GM19324 (cell line): ENCODE data around the gene RAPH1.

ENCODE experiments used
- ATAC-seq: cut with Tn5 transposase; IDR thresholded peaks from one replicate; pipeline ENCODE4 v1.9.1; 2021; ENCODE audit warnings: mild to moderate bottlenecking, moderate library complexity; ENCODE audit not compliant: unreplicated experiment, low FRiP score

RAPH1 gene

DNA sequence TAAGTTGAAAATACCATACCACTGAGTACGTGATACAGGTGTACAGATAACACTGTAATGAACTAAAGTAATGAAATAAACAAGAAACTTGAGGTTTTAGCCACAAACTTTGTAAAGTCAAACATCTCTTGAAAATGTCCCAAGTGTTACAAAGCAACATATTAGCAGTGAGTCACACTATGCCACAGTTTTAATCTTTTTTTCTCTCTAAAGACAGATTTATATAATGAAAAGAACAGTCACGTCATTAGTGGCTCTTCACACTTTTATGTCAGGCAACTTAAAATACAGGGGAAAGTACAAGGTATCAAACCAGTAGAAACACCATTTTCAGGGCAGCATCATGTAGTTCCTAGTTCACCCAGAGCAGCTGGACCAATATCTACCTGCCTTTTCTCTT, 42.1 kb downstream of the RAPH1 start:
- no peak for ATAC-seq

DNA sequence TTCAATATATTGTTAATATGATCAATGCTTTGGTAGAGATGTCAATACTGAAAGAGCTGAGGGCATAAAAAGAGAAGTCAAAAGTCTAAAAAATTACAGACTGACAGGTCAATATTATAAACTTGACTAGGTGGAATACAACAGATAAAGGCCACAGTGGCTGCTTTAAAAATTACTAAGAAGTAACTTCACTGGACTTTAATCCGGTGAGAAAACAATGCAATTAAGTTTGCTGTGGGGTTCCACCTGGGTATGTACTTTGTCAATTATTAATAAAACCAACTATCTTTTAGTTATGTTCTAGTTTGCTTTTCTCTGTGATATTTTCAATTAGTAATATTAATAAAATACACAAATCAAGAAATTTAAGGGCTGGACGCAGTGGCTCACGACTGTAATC, 44.7 kb downstream of the RAPH1 start:
- no peak for ATAC-seq

DNA sequence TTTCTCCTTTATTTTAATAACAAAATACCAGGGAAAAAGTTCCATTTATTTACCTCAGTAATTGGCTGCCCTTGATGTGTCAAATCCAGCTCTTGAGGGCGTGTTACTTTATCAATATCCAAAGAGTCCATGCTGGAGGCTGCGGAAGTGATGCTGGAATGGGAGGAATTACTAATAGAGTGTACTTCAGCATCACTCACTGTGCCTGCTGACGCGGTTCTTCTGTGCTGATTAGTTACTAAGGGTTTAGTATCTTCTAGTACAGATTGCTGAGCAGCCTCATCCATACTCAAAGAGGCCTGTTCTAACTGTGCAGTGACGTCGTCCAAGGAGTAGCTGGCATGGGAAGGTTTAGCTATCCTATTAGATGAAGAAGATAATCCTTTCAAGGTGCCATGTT, 45.6 kb downstream of the RAPH1 start:
- no peak for ATAC-seq

DNA sequence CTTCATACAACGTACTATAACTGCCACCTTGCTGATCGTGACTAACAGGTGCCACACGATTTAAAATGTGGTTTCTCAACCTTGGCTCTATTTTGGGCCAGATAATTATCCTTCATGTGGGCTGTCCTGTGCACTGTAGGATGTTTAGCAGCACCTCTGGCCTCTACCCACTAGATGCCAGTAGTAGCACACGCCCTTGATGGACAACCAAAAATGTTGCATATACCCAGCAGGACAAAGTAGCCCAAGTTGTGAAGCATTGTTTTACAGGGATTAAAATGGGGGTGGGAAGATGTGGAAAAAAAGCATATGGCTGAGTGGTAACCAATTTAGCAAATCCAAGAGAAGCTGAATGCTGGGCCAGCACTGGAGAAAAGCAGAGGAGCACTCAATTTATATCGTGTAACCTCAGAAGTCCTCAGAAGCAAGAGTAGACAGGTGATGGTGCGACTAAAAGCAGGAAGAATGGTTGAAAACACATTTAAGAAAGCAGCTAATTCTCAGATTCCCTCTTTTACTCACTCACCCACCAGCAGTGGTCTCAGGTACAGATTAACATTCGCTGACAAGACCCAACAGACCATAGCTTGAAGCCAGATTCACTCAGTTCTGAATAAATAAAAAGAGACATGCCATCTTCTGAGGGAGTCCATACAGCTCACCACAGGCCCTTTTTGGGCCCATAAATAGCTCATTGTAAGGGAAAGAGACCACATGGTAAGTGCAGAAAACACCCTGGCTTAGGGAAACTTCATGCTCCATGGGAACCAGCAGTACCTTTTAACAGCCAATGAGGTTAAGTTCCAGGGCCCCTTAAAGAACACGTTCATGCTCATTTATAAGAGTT, 50.6 kb downstream of the RAPH1 start:
- peak; percentile 67 for ATAC-seq

DNA sequence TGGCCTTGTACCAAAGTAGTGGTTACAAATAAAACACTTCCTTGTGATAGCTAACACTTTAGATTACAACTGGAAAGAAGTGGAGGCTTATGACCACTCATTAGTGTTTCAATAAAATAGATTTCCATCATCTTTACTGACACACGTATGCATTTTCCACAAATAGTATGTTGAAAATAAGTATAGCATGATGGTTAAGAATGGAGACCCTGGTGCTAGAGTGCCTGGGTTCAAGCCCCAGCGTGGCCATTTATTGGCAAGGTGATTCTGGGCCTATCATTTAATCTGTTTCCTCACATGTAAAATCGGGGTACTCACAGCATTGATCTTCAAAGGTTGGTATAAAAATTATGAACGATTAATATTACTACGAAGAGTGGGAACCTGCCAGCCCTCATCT, 54.5 kb downstream of the RAPH1 start:
- ATAC-seq = no peak

DNA sequence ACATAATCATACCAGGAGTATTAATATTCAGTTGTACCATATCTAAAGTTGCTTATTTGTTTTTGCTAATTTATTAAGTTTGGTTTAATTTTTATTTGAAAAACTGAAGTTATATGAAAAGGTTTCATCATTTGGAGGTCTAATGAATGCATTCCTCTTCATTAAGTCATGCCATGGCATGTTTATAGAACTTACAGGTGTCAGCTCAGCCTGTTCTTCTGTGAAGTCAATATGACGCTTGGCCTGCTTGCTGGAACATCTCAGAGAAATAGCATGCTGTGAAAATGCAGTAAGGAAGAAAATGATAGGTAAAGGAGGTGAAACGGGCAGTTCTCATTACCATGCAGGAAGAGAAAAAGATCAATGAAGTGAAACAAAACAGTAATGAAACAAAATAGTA, 58.2 kb downstream of the RAPH1 start:
- no peak for ATAC-seq

DNA sequence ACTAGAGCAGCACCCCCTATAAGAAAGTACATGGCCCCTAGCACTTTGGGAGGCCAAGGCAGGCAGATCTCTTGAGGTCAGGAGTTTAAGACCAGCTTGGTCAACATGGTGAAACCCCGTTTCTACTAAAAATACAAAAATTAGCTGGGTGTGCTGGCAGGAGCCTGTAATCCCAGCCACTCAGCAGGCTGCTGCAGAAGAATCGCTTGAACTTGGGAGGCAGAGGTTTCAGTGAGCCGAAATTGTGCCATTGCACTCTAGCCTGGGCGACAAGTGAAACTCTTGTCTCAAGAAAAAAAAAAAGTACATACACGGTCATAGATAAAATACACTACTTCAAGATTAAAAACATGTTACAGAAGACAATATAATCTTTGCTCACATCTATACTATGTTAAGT, 63.8 kb downstream of the RAPH1 start:
- ATAC-seq = no peak

DNA sequence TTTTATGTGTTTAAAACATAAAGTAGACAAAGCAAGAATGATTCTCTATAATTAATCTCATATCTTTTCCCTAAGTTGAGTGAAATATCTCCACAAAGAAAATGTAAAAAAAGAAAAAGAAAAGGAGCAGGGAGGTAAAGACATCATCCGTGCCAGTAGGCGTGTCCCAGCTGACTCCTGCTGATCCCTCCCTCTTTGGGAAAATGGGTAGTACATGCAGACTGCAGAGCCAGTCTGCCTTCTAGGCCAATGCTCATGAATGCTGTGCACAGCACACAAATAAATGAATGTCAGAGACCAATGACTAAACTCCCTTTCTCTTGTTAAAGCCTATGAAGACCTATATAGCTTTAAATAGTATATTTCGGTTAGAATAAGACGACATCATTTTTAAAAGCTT, 64.7 kb downstream of the RAPH1 start:
- no peak for ATAC-seq

DNA sequence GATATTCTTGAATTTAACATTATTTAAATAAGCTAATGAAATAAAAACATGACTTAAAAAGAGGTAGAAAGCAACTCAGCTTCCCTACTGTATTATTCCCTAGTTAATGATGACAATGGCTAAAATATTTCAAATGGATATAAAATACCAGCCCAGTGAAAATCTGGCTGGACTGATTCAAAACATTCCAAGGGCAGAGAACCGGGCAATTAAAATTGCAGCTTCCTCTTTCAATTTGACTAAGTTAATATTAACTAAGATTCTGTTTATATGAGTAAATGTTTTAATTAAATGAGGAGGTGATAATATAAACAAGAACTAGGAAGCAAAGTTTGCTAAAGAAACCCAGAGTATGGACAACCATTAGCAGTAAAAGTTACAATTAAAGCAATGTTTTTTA, 65.6 kb downstream of the RAPH1 start:
- no peak for ATAC-seq

DNA sequence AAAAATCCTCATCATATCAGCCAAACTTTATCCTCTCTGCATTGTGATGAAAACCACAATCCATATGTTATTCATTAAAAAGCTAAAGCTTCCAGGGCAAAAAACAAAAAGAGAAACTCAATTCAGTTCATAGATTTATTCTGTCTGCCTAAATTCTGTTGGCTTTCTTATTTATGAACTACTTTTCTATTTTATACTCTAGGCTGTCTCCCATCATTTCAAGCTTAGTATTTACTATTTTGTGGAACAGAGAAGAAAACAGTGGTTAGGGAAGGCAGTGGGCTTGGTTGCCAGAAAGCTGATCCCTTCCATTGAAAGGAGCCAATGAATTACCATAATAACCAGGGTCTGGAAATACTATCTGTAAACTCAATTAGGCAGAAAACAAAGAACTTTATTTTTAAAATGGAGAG, 71.8 kb downstream of the RAPH1 start:
- no peak for ATAC-seq

DNA sequence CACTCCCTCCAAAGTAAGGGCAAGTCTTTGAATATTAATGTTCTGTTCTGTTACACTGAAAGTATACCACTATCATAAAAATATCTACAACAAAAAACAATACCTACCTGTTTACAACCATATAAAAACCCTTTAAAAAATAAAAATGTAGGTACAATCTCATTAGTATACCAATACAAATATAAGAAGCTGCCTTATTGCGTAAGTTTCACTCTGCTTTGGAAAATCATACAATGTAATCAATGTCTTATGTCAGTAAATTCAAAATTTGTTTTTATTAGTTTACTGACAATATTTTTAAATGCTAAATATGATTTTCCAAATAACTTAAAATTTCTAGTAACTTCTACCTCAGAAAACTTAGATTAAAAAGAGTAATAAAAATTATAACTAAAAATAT, 72.8 kb downstream of the RAPH1 start:
- ATAC-seq = no peak

DNA sequence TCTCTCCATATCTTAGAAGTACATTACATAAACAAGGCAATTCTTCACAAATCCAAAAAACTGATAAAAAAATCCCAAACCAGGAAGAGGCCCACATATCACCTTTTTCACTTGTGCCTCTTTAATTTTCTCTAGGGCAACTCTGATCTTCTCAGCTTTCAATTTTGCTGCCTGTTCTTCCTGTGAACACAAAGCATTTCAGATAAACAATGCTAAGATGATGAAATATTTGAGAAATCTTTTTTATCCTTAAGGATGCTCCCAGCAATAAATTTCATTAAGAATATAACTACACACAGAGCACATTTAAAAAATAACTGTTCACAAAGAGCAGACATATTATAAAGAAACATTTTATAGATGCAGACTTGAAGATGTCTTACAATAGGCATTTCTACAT, 73.4 kb downstream of the RAPH1 start:
- ATAC-seq = no peak

DNA sequence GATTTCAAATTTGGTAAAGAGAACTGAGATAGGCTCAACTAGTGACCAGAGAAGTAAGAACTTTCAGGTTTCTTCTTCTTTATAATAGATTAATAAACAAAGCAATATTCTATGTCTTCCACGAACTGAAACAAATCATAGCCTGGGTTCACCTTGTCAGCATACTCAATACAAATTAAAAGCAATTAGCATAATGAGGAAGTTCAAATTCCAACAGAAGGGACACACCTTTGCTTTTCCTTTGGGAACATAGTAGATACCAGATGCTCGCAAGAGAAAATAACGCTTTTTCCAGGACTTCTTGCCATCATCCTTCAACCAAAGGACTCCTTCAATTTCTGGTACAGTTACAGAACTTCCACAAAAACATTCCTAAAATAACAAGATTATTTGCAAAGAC, 79.9 kb downstream of the RAPH1 start:
- no peak for ATAC-seq

DNA sequence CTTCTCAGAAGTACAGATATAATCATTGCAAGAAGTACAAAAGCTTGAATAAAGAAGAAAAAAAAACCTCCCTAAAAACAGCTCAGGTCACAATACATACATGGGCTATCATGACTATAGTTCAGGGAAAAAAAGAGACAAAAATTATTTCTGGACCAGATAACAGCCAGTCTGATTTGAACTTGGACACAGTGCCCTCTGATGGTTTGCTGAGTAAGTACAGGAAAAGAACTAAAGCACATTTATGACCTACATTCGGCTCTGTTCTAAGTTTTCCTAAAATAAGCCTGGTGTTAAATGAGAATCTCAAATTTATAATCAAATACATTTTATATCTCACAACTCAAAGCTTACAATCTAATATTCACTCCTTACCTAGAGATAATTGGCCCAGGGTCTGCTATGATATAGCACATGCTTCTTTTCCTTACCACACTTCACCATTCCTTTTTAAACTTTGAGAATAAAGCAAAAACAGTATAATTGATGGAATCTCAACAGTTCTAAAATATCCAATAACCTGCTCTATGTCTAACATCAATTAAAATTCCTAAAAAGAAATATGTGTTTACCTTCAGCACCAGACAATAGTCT, 81.1 kb downstream of the RAPH1 start:
- ATAC-seq = no peak

DNA sequence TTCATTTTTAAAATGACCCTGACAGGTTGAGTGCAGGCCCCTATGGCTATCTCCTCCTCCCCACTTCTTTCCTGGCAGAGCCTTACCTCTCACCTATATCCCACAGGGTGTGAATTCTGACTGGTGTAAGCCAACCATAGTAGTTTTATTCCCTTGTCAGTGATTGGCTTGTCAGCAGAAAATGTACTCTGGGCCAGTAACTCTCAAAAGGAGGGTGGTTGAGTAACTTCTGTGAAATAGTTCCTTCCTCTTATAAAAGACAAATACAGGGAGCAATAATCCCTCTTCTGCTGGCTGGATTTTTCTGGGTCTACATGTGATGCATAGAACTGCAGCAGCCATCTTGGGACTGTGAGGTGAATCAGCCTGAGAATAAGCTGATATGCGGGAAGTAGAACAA, 83.4 kb downstream of the RAPH1 start:
- ATAC-seq = no peak

DNA sequence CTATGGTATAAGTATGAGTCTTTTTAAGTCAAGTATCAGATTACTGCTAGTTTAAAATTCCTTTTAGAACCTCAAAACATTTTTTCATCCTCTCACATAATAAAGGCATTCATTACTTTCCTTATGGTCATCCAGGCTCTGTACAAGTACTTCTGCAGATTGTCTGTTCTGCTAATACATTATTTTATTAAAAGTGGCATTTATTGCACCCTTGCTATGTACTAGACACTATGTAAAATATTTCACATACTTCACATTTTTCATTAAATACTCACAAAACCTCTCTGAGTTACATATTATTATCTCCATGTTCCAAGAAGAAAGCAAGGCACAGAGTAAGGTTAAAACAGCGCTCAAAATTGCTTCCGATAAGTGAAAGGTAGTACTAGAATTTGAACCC, 84.1 kb downstream of the RAPH1 start:
- no peak for ATAC-seq

DNA sequence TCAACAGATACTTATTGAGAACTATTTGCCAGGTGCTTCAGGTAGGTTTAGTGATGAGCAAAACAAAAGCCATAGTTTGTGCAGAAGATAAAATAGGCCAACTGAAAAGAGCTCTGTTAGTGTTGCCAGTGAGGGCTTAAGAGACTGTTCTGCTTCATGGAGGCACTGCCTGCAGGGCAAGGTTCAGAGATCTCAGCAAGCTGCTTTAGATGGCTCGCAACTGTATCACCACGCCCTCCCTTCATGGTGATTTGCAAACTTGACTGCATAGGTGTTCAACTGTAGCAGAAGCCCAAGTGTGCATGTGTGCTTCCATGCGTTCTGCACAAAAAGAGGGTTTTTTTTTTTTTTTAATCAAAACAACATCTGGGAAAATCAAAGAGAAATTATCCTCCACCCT, 84.5 kb downstream of the RAPH1 start:
- no peak for ATAC-seq

DNA sequence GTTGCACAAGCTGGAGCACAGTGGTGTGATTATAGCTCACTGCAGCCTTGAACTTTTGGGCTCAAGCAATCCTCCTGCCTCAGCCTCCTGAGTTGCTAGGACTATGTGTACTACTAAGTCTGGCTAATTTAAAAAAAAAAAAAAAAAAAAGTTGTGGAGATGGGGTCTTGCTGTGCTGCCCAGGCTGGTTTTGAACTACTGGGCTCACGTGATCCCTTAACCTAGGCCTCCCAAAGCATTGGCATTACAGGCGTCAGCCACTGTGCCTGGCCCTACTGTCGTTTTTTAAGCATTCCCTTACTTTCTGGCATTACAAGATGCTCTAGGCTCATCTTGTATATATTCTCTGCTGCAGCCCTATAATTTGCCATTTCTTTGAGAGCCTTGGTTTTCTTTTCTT, 88.3 kb downstream of the RAPH1 start:
- no peak for ATAC-seq

DNA sequence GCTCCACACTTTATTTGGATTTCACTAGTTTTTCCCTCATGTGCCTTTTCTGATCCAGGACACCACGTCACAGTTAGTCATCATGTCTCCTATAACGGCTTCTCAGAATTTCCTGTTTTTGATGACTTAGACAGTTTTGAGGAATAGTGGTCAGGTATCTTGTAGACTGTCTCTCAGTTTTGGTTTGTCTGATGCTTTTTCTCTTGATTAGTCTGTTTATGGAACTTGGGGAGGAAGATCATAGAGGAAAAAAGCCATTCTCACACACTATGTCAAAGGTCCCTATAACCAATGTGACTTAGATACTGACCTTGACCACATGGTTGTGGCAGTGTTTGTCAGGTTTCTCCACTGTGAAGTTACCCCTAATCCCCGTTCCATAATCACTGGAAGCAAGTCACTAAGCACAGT, 89.0 kb downstream of the RAPH1 start:
- ATAC-seq = no peak

DNA sequence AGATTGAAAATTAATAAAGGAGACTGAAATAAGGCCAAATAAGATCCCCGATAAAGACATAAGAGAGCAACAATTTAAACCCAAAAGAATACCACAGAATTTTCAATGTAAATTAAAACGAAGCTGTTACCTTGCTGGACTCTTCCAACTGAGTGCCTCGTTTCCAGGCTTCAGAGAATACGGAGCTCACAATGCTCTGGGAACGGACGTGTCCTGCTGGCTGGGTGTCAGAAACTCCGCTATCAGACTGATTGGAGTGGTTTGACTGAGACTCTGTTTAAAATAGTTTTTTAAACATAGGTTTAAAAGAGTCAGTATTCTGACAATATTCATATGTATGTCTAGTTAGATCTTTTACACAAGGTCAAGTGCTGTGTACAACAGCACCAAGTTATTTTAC, 90.4 kb downstream of the RAPH1 start:
- no peak for ATAC-seq

DNA sequence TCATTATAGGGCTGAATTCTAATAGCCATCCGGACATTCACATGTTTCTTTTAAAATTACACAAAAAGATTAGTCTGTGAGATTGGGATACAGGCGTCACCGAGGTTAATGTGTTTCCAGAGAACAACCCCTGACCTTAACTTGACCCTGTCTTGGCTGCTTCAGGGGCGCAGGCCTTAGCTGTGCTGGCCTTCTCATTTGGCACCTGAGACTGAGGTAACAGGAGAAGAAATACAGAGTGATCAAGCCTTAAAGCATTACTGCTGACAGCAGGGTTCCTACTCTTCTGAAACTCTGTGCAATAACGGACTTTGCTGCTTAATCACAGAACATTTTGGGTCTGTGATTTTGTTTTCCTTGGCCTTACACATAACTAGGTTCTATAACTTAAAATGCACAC, 92.6 kb downstream of the RAPH1 start:
- no peak for ATAC-seq

DNA sequence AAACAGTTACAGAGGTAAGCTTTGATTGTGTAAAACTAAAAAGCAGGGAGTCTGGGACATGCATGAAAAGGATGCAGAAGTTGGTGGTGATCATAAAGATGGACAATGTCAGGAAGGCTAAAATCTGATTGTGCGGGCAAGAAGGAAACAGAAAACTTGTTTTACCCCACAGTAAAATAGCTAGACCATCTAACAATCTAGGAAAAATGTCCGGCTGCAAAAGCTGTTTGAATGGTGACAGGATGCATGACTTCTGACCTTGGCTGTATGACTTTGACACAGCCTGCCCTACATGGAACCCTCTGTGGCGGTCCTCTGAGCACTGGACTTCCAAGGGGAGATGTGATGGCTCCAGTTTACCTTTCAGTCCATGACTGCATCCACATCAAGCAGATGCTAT, 93.6 kb downstream of the RAPH1 start:
- ATAC-seq = no peak
